NOMO-1 (cell line): ENCODE data around the gene LGALS1.
A peak's percentile ranks its signal among the peaks of the same experiment; 100 is the strongest.

Experiments
- DNase-seq, 2 experiments: peaks; one replicate each; lab custom pipeline; 2025; ENCODE audit not compliant: unreplicated experiment in 2 of 2; lab: John Stamatoyannopoulos, UW

The LGALS1 gene

GRCh38 chr22:37674951-37675929, at the start of gene LGALS1:
TSS of gene LGALS1 (plus strand) at chr22:37675636. CDS start at chr22:37675703, 67 bp downstream.
- peak; percentile 94 for DNase-seq

GRCh38 chr22:37625737-37626136, 49.7 kb upstream of the LGALS1 start:
- DNase-seq, result no peak

GRCh38 chr22:37626144-37626543, 49.3 kb upstream of the LGALS1 start:
- no peak for DNase-seq

- DNase-seq, result no peak
These were observed 48.8 kb upstream of the LGALS1 start for GRCh38 chr22:37626556-37627075.

GRCh38 chr22:37627121-37627520, 48.3 kb upstream of the LGALS1 start:
- peak in 1 of 2 experiments; percentile 14 for DNase-seq

GRCh38 chr22:37627545-37627944, 47.9 kb upstream of the LGALS1 start:
- DNase-seq, result peak in 1 of 2 experiments; percentile 28

- DNase-seq, result no peak
These were observed 46.6 kb upstream of the LGALS1 start for GRCh38 chr22:37628830-37629229.

GRCh38 chr22:37629928-37630327, 45.5 kb upstream of the LGALS1 start:
- DNase-seq, result no peak

- no peak for DNase-seq
These were observed 44.5 kb upstream of the LGALS1 start for GRCh38 chr22:37630839-37631435.

- no peak for DNase-seq
These were observed 43.8 kb upstream of the LGALS1 start for GRCh38 chr22:37631448-37632173.

GRCh38 chr22:37632174-37633088, 43.0 kb upstream of the LGALS1 start:
- peak; percentile 1 to 48 for DNase-seq

- DNase-seq, result peak; percentile 48 to 54
These were observed 42.3 kb upstream of the LGALS1 start for GRCh38 chr22:37633089-37633624.

GRCh38 chr22:37633625-37634416, 41.6 kb upstream of the LGALS1 start:
- peak; percentile 92 to 94 for DNase-seq

GRCh38 chr22:37634417-37634924, 41.0 kb upstream of the LGALS1 start:
- no peak for DNase-seq

GRCh38 chr22:37635157-37635556, 40.3 kb upstream of the LGALS1 start:
- DNase-seq, result no peak

GRCh38 chr22:37636186-37636948, 39.1 kb upstream of the LGALS1 start:
- DNase-seq, result peak; percentile 92

GRCh38 chr22:37636949-37637273, 38.5 kb upstream of the LGALS1 start:
- DNase-seq, result no peak
